Stimulated activated CD8-positive, alpha-beta memory T cell treated with anti-CD3 and anti-CD28 coated beads, Interleukin-7, amount 100 ng/mL, for 1 hour (primary cell): Measurements from ENCODE around the gene TIAM1.
A peak's percentile ranks its signal among the peaks of the same experiment; 100 is the strongest.

Source experiments
- DNase-seq, 2 donors: peaks; one replicate each; pipeline ENCODE4 v3.0.0-alpha.2; 2020; ENCODE audit warnings: low read depth in 2 of 2

The TIAM1 gene

GRCh38 chr21:31284797-31285397 is 59.2 kb downstream of the TIAM1 start:
- DNase-seq, result no peak

- peak in 1 of 2 donors; percentile 3 for DNase-seq
Observed at GRCh38 chr21:31283025-31283424, 61.0 kb downstream of the TIAM1 start.

DNA sequence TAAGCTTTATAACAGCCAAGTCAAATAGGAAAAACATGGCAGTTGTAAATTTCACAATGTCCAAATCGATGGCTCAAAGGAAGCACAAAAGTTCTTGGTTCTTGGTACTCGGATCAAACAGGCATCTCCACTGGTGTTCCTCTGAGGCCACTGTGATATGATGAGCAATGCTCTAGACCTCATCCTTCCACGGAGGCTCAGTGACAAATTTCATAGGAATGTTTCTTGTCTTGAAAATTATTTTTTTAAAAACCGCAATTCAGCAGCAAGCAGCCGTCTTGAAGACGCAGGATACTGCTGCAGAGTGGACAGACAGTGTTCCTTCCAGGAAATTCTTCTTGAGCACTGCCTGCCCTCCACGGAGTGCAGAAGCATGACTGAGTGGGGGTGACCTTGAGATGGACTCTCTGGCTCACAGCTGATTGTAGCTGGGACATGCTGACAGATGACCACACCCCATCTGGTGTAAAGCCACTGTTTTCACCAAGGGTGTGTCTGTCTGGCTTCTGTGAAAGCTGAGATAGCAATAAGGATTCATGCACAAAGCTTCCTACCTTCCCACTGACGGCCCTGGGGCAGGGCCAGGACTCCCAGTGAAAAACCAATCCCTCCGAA is 61.9 kb downstream of the TIAM1 start:
- DNase-seq, result no peak

DNA sequence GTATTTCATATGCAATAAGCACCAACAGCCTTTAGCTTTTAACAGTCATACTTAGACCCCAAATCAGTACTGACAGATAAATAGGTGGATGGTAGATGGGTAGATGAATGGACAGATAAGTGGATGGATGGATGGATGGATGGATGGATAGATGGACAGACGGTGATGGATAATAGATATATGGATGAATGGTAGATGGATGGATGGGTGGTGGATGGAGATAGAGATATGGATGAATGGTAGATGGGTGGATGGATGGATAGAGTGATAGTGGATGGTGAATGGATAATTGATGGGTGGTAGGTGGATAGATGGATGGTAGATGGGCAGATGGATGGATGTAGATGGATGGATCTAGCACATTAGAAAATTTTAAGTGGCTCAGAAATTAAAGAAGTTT is 62.5 kb downstream of the TIAM1 start:
- no peak for DNase-seq

GRCh38 chr21:31279986-31280385 is 64.1 kb downstream of the TIAM1 start:
- no peak for DNase-seq

DNA sequence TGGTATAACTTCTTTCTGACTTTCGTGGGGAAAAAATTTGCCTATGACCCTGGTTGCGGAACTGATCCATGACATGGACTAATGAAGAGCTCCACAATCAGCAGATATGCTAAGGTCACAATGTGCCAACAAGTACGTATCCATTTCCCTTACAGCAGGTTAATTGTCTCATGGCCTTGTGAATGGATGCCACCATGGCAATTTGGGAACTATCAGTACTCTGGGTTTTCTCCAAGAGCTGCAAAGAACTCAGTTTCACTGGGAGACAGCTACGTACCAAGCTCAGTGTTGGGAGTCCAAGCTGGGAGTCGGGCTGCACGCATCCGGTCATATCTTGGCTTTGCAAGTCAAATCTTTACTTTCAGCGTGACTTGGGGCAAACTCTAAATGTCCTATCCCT is 64.8 kb downstream of the TIAM1 start:
- no peak for DNase-seq

DNA sequence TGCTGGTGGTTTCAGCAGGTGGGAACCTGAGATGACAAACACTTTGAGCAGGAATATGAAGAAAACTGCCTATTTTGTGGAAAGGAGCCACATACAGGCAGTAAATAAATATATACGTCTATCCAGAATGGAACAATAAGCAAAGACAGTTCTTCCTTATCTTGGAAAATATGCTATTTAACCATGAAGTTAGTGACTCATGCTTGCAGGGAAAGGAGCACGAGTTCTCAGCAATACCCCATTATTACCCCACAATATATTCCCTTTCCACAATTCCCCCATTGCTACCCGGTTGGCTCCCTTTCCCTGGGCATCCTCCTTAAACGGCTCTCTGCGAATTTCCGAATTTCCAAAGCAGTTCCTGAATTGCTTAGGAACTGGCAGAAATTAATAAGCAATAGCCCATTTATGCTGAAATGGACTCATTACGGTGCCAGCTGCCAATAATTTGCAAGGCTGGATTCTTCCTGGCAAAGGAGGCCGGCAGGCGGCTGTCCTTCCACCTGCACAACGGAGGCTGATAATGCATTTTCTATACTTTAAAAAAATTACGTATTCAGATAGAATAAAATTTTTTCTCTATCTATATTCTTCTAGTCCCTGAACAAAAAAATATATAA is 65.4 kb downstream of the TIAM1 start:
- DNase-seq, result no peak

DNA sequence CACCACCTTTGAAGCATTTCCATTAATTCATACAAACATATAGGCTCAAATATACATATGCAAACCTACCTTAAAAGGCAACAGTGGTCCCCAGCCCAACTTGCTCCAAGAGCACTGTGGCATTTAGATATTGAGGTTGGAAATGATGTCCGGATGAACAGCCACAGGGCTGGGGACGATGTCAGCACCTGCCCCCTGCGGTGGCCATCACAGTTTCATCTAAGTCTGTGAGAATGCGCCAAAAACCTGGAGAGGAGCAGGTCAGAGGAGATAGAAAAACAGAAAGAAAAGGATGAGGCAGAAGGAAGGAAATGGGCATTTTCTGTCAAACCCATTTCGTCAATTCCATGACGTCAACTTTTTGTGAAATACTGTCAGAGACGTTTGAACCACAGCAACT is 67.4 kb downstream of the TIAM1 start:
- no peak for DNase-seq

GRCh38 chr21:31275901-31276300 is 68.2 kb downstream of the TIAM1 start:
- no peak for DNase-seq

- no peak for DNase-seq
Observed at GRCh38 chr21:31273278-31273677, 70.8 kb downstream of the TIAM1 start.

DNA sequence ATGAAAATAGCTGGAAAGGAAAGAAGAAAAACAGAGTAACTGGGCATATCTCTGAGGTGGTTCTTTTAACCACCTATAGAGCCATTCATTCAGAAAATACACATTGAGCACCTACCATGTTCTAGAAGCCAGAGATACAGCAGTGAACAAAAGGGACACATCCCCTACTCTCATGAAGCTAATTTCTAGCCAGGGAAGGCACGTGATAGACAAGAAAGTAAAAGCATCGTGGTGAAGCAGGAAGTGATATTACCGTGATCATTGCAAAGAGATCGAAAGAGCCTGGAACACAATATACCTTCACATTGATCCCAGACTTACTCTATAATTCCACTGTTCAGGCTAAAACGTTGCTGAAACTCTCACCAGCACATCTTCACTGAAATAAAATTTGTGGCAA is 76.0 kb downstream of the TIAM1 start:
- no peak for DNase-seq

DNA sequence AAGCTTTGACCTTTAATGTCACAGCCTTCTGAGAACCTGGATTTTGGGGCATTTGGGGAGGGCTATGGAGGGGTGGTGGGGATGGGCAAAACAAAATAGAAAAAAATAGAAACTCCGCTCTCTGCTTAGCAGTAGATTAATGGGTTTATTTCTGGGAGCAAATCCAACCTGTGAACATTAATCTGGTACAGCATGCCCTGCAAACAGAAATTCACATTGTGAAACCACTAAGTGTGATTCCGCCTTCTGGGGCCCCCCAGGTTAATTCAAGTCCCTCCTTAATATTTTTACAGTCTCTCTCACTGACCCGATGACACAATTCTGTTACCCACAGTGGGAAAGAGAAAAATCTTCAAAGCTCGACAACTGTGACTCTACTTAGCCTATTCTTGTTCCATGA is 76.4 kb downstream of the TIAM1 start:
- no peak for DNase-seq

DNA sequence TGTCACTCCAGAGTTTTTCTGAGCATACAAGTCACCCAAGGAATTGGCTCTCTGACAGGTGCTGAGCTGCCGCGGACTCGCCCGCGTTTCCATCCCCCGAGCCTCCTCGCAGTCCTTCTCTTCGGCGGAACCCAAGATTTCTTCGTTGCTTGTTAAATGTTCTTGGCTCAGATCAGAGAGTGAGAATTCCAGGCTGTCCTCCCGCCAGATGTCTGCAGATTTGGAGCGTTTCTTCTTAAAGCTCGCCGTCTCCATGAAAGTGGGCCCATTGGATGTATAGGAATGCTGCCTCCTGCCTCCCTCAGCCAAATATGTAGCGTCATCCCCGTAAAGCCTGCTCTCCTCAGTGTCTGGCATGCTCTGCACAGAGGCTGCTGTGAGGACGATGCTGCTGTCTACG is 77.8 kb downstream of the TIAM1 start:
- no peak for DNase-seq

DNA sequence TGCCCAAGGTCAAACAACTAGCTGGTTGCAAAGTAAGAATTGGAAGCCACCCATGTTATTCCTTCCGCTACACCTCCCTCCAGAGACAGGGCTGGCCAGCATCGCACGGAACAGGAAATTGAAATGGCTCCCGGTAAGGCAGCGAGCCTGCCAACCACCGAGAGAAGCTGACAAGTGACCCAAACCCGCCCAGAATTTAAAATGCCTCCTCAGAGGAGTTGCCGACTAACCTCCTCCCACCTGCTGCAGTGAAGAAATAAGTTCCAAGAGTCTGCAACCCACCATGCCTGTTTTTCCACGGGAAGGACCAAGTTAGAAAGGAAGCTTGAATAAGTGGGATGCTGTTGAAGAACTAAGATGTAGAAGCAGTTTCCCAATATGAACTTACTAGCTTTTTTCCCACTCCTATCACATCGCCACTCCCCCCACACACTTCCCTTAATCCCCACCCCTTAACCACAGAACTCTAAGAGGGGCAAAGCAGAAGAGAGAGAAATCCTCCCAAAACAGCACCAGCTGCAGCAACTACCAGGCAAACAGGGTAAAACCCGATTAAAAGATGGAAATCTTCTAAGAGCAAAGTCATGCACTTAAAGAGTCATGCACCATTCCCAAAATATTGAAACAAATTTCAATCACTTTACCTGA is 78.6 kb downstream of the TIAM1 start:
- no peak for DNase-seq

GRCh38 chr21:31264574-31264973 is 79.5 kb downstream of the TIAM1 start:
- no peak for DNase-seq

GRCh38 chr21:31262728-31263127 is 81.3 kb downstream of the TIAM1 start:
- no peak for DNase-seq

DNA sequence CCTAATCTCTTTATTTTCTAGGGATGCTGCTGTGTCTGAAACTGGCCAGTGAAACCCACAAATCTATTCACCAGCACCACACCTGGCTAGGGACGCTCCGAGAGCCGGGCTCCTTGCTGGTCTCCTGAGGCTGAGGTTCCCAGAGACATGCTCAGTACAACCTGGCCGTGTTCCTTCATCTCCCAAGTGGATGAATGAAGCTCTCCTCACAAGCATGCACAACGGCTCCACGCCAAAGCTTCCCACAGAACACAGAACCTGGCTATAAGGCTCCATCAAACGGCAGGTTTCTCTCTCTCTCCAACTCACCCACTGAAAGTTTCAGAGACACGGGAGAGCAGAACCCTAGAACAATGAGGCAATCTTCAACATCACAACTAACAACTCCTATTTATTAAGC is 82.3 kb downstream of the TIAM1 start:
- no peak for DNase-seq

DNA sequence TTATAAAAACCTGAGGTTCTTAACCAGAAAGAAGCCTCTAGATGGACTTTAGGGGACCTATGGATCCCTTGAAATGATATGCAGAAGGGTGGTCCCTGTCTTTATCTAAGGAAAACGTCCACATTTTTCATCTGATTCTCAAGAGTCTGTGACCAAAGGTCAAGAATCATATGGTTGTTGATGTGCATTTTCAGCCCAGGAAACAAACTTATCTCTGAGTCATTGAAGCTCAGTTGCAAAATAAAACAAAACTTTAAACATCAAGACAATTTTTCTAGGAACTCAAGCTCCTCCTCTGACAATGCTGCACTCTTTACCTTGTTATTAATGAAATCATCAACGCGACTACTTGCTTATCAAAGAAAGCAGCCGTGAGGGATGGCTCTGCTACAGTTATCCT is 83.3 kb downstream of the TIAM1 start:
- no peak for DNase-seq

GRCh38 chr21:31258073-31258472 is 86.0 kb downstream of the TIAM1 start:
- no peak for DNase-seq

DNA sequence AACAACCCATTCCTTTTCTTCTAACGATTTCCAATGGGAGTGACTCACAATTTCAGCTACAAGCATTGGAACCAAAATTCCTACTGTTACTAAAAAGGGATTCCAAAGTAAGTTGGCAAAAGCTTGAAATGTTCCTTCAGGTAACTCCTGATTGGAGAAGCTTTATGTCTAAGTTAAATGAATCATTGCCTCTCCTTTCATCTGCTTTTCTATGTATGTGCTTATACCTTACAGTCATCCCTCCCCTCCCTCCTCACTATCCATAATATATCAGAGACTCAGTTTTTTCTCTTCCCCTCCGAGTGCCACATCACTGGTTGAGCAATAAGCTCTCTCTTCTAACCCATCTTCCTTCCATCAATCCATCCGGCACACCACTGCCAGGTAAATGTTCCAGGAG is 86.8 kb downstream of the TIAM1 start:
- DNase-seq, result no peak

DNA sequence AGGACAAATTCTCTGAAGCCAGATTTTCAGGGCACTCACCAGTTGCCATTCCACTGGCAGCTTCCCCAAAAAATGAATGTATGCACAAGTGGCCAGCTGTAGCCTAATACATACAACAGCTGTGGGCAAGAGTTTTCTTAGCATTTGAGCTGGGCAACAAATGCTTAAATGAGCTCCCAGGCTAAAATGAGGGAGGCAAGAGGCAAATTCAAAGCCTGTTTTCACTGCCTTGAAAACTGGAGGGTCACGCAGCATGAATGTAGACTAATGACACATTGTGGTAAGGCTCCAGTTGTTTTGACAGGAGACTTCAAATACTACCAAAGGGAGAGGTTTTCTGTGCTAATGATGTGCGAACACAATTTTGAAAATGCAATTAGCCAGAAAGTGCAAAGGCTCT is 88.2 kb downstream of the TIAM1 start:
- no peak for DNase-seq

- DNase-seq, result no peak
Observed at GRCh38 chr21:31255036-31255435, 89.0 kb downstream of the TIAM1 start.

GRCh38 chr21:31254131-31254530 is 89.9 kb downstream of the TIAM1 start:
- DNase-seq, result no peak
